WTC11 (cell line): ENCODE data around the gene PPCDC. TPM values are rescaled to one million over a fixed set of nuclear protein-coding genes. Genes with fewer than 3 reads are reported as not detected.

ENCODE experiments used
- ATAC-seq: fragments of 200-7000 bp; cut with Tn5 transposase; 2 replicates; pipeline ENCODE4 v1.10.0; 2021; ENCODE audit warnings: mild to moderate bottlenecking, moderate library complexity
- CTCF ChIA-PET: fragments of 300-600 bp; sonication (Branson Sonifier 250); formaldehyde crosslinking; loops from one replicate; lab custom pipeline; 2021; ENCODE audit warnings: antibody characterized with exemption; lab: Charles Lee
- POLR2A ChIA-PET: fragments of 350-600 bp; sonication (Branson Sonifier 250); formaldehyde crosslinking; loops from one replicate; lab custom pipeline; 2021; ENCODE audit warnings: antibody characterized with exemption; lab: Charles Lee
- DNase-seq: peaks from one replicate; pipeline ENCODE4 v3.0.0; 2021; ENCODE audit warnings: low spot score
- H3K27ac Mint-ChIP-seq: 2 replicates; pipeline ENCODE4 v1.8.0; 2021; ENCODE audit warnings: mixed read lengths
- H3K27me3 Mint-ChIP-seq: 2 replicates; pipeline ENCODE4 v1.8.0; 2021; ENCODE audit warnings: low read depth, mild to moderate bottlenecking, moderate library complexity, mixed read lengths
- H3K36me3 Mint-ChIP-seq: 2 replicates; pipeline ENCODE4 v1.8.0; 2021; ENCODE audit warnings: mixed read lengths
- H3K4me1 Mint-ChIP-seq: 2 replicates; pipeline ENCODE4 v1.8.0; 2022; ENCODE audit warnings: mixed read lengths
- H3K4me3 Mint-ChIP-seq: 2 replicates; pipeline ENCODE4 v1.8.0; 2021; ENCODE audit warnings: mild to moderate bottlenecking, moderate library complexity, mixed read lengths
- H3K9me3 Mint-ChIP-seq: 2 replicates; pipeline ENCODE4 v1.8.0; 2021; ENCODE audit warnings: mixed read lengths
- AFF4 ChIP-seq: sonication (generic); formaldehyde crosslinking; IDR thresholded peaks from 2 replicates; pipeline ENCODE4 v1.8.1; 2023; ENCODE audit warnings: mild to moderate bottlenecking, missing genetic modification reagents, borderline replicate concordance
- CDX4 ChIP-seq: fragments of 250-450 bp; sonication (Bioruptor Pico); IDR thresholded peaks from 2 replicates; pipeline ENCODE4 v1.9.0; 2021; ENCODE audit warnings: moderate library complexity, mild to moderate bottlenecking, inconsistent platforms, borderline replicate concordance
- E2F1 ChIP-seq: sonication (generic); formaldehyde crosslinking; IDR thresholded peaks from 2 replicates; pipeline ENCODE4 v1.8.0; 2022; ENCODE audit warnings: mild to moderate bottlenecking, missing genetic modification reagents
- E2F5 ChIP-seq: sonication (generic); formaldehyde crosslinking; IDR thresholded peaks from 2 replicates; pipeline ENCODE4 v1.8.1; 2022; ENCODE audit warnings: mild to moderate bottlenecking, moderate library complexity, missing genetic modification reagents
- EMX1 ChIP-seq: fragments of 250-450 bp; sonication (Bioruptor Pico); IDR thresholded peaks from 2 replicates; pipeline ENCODE4 v1.8.0; 2021; ENCODE audit warnings: mild to moderate bottlenecking
- ERG ChIP-seq: fragments of 250-450 bp; sonication (Bioruptor Pico); IDR thresholded peaks from 2 replicates; pipeline ENCODE4 v1.8.0; 2021; ENCODE audit warnings: mild to moderate bottlenecking
- FOXP4 ChIP-seq: sonication (generic); formaldehyde crosslinking; IDR thresholded peaks from 2 replicates; pipeline ENCODE4 v1.8.0; 2022; ENCODE audit warnings: mild to moderate bottlenecking, missing genetic modification reagents
- GABPB1 ChIP-seq: sonication (generic); formaldehyde crosslinking; IDR thresholded peaks from 2 replicates; pipeline ENCODE4 v1.8.1; 2023; ENCODE audit warnings: mild to moderate bottlenecking, missing genetic modification reagents
- MYBL2 ChIP-seq: sonication (generic); formaldehyde crosslinking; IDR thresholded peaks from 2 replicates; pipeline ENCODE4 v1.8.1; 2023; ENCODE audit warnings: mild to moderate bottlenecking, moderate library complexity, missing genetic modification reagents
- NR1H2 ChIP-seq: sonication (generic); formaldehyde crosslinking; IDR thresholded peaks from 2 replicates; pipeline ENCODE4 v1.9.0; 2021; ENCODE audit warnings: mild to moderate bottlenecking, moderate library complexity, missing genetic modification reagents
- NR3C1 ChIP-seq: sonication (generic); formaldehyde crosslinking; conservative IDR thresholded peaks from 2 replicates; pipeline ENCODE4 v1.8.1; 2023; ENCODE audit warnings: low read depth, mild to moderate bottlenecking, missing genetic modification reagents
- RELA ChIP-seq: sonication (generic); formaldehyde crosslinking; IDR thresholded peaks from 2 replicates; pipeline ENCODE4 v1.8.1; 2022; ENCODE audit warnings: missing genetic modification reagents, mild to moderate bottlenecking, borderline replicate concordance
- RORB ChIP-seq: fragments of 250-450 bp; sonication (Bioruptor Pico); IDR thresholded peaks from 2 replicates; pipeline ENCODE4 v1.9.0; 2021; ENCODE audit warnings: mild to moderate bottlenecking
- SP1 ChIP-seq: sonication (generic); formaldehyde crosslinking; conservative IDR thresholded peaks from 2 replicates; pipeline ENCODE4 v1.8.1; 2022; ENCODE audit warnings: missing genetic modification reagents
- TEAD4 ChIP-seq: sonication (generic); formaldehyde crosslinking; IDR thresholded peaks from 2 replicates; pipeline ENCODE4 v1.8.0; 2022; ENCODE audit warnings: mild to moderate bottlenecking, missing genetic modification reagents
- TP53 ChIP-seq: sonication (generic); formaldehyde crosslinking; IDR thresholded peaks from 2 replicates; pipeline ENCODE4 v1.8.1; 2023; ENCODE audit warnings: mild to moderate bottlenecking, missing genetic modification reagents
- ZNF138 ChIP-seq: sonication (generic); formaldehyde crosslinking; conservative IDR thresholded peaks from 2 replicates; pipeline ENCODE4 v1.8.1; 2022; ENCODE audit warnings: mild to moderate bottlenecking, moderate library complexity, missing genetic modification reagents
- ZNF423 ChIP-seq: fragments of 250-450 bp; sonication (Bioruptor Pico); IDR thresholded peaks from 2 replicates; pipeline ENCODE4 v2.1.2; 2022; ENCODE audit warnings: mild to moderate bottlenecking, moderate library complexity
- ZSCAN18 ChIP-seq: fragments of 250-450 bp; sonication (Bioruptor Pico); IDR thresholded peaks from 2 replicates; pipeline ENCODE4 v2.1.2; 2022; ENCODE audit warnings: mild to moderate bottlenecking, moderate library complexity
- total RNA-seq: library from RNA; stranded (reverse); gene quantifications from 3 replicates; pipeline ENCODE4 v1.2.3, GENCODE V29; 2021

The PPCDC gene
- total RNA-seq, 1 experiment from 2014 or later = 30.1 TPM

- no peak for TF ChIP-seq RELA (CRISPR knock-in tag)
- TF ChIP-seq E2F1 (CRISPR knock-in tag) = no peak
- no peak for TF ChIP-seq SP1 (CRISPR knock-in tag)
- TF ChIP-seq NR1H2 (CRISPR knock-in tag) = no peak
- TF ChIP-seq ZSCAN18 (CRISPR knock-in tag) = no peak
- TF ChIP-seq NR3C1 (CRISPR knock-in tag) = no peak
- TF ChIP-seq MYBL2 = no peak
- no peak for TF ChIP-seq AFF4 (CRISPR knock-in tag)
- no peak for TF ChIP-seq E2F5 (CRISPR knock-in tag)
- TF ChIP-seq, all 79 proteins: peak for 0
These were observed 2.3 kb downstream of the PPCDC start (continued) for GRCh38 chr15:75025548-75026260.

- no peak overlapping the region for H3K4me3 Mint-ChIP-seq
- no peaks in the 10 kb centered on the region for H3K27me3 Mint-ChIP-seq
- ATAC-seq (no peak), DNase-seq (no peak)
- ChIA-PET CTCF (no interaction called here), POLR2A (no interaction called here)
- peaks cover 4% of the 10 kb centered on the region; the same call in 1 of the 2 replicates for H3K36me3 Mint-ChIP-seq
- peaks cover 53% of the 10 kb centered on the region for H3K4me1 Mint-ChIP-seq
- no peak overlapping the region for H3K27ac Mint-ChIP-seq
- H3K9me3 Mint-ChIP-seq = no peaks in the 10 kb centered on the region
- no peak for TF ChIP-seq EMX1
- TF ChIP-seq RORB (CRISPR knock-in tag) = no peak
- TF ChIP-seq TP53 (CRISPR knock-in tag) = no peak
- no peak for TF ChIP-seq ZNF423 (CRISPR knock-in tag)
- no peak for TF ChIP-seq ERG (CRISPR knock-in tag)
- TF ChIP-seq FOXP4 = no peak
- TF ChIP-seq GABPB1 (CRISPR knock-in tag) = no peak
- no peak for TF ChIP-seq E2F1 (CRISPR knock-in tag)
- no peak for TF ChIP-seq TEAD4 (CRISPR knock-in tag)
- TF ChIP-seq AFF4 (CRISPR knock-in tag) = no peak
- no peak for TF ChIP-seq CDX4 (CRISPR knock-in tag)
- no peak for TF ChIP-seq ZNF138 (CRISPR knock-in tag)
These were observed 4.2 kb downstream of the PPCDC start for GRCh38 chr15:75027551-75027950.
